ENCODE data around the gene CYLC2.

CYLC2 gene

GRCh38 chr9:102995033-102995432, at the start of gene CYLC2:
TSS of gene CYLC2 (plus strand) at chr9:102995333. CDS start at chr9:102995381, 48 bp downstream.
- no peak for DNase-seq (ENCODE audit: low read depth in 3 of 3)

- DNase-seq (ENCODE audit: low read depth in 3 of 3) = no peak
Measured at GRCh38 chr9:102950346-102950745, 44.8 kb upstream of the CYLC2 start.

GRCh38 chr9:102966999-102967398, 28.1 kb upstream of the CYLC2 start:
- DNase-seq (ENCODE audit: low read depth in 3 of 3) = no peak

- no peak for DNase-seq (ENCODE audit: low read depth in 3 of 3)
Measured at GRCh38 chr9:102967979-102968378, 27.2 kb upstream of the CYLC2 start.

GRCh38 chr9:102972780-102973179, 22.4 kb upstream of the CYLC2 start:
- no peak for DNase-seq (ENCODE audit: low read depth in 3 of 3)

- DNase-seq (ENCODE audit: low read depth in 3 of 3) = no peak
Measured at GRCh38 chr9:102974530-102974929, 20.6 kb upstream of the CYLC2 start.

- no peak for DNase-seq (ENCODE audit: low read depth in 3 of 3)
Measured at GRCh38 chr9:102975251-102975650, 19.9 kb upstream of the CYLC2 start.

GRCh38 chr9:102985162-102985895, 9.8 kb upstream of the CYLC2 start:
- no peak for DNase-seq (ENCODE audit: low read depth in 3 of 3)

GRCh38 chr9:102986425-102986824, 8.7 kb upstream of the CYLC2 start:
- no peak for DNase-seq (ENCODE audit: low read depth in 3 of 3)

- DNase-seq (ENCODE audit: low read depth in 3 of 3) = no peak
Measured at GRCh38 chr9:103003689-103004088, 8.6 kb downstream of the CYLC2 start.

- no peak for DNase-seq (ENCODE audit: low read depth in 3 of 3)
Measured at GRCh38 chr9:103014242-103014641, 19.1 kb downstream of the CYLC2 start.

- DNase-seq (ENCODE audit: low read depth in 3 of 3) = no peak
Measured at GRCh38 chr9:103025796-103026195, 30.7 kb downstream of the CYLC2 start.

- DNase-seq (ENCODE audit: low read depth in 3 of 3) = no peak
Measured at GRCh38 chr9:103037508-103038477, 42.7 kb downstream of the CYLC2 start.

GRCh38 chr9:103041961-103042360, 46.8 kb downstream of the CYLC2 start:
- DNase-seq (ENCODE audit: low read depth in 3 of 3) = no peak
